H1 (cell line): Measurements from ENCODE around the gene ERI2. TPM values are rescaled to one million over a fixed set of nuclear protein-coding genes. Genes with fewer than 3 reads are reported as not detected.

Experiments used
- PHF8 ChIP-seq: fragments of 200-600 bp; sonication (generic); conservative IDR thresholded peaks from 2 replicates; pipeline ENCODE4 v1.7.1; 2012; ENCODE audit warnings: low read depth, mild to moderate bottlenecking, inconsistent platforms, low read length, moderate library complexity
- TAF1 ChIP-seq: IDR thresholded peaks from 2 replicates; pipeline ENCODE4 v1.6.1; 2011; ENCODE audit warnings: mild to moderate bottlenecking, low read depth, low read length
- polyA plus RNA-seq, 7 experiments: library from polyadenylated mRNA; depleted of rRNA in 3 of 7; stranded (reverse) in 5 of 7; unstranded in 2 of 7; fragments of >200 nt in 5 of 7; fragments of 200-250 nt in 2 of 7; gene quantifications; 1 replicate in 5 of 7; 2 replicates in 1 of 7; 4 replicates in 1 of 7; pipeline versions ENCODE4 v1.2.1 to v1.2.3, GENCODE V29; 2011 to 2013; ENCODE audit warnings: missing spikeins in 2 of 7, mixed read lengths in 2 of 7
- total RNA-seq: library from RNA; stranded (reverse); fragmentation: NEBNext Ultra II Directional; extraction: Animal tissue kit (Norgen Biotek cat#: 25700); gene quantifications from 2 replicates; pipeline ENCODE4 v1.2.1, GENCODE V29; 2021

The ERI2 gene
- total and polyA plus RNA-seq, 2 of the 8 experiments (the other 6 are each of a cell fraction or from before 2014, with no cell fraction given): 11.0 to 12.6 TPM

GRCh38 chr16:20844054-20844453 lies 37.8 kb upstream of the ERI2 start (continued):
- TF ChIP-seq PHF8: no peak
- no peak for TF ChIP-seq TAF1
